GM12865 (cell line): Measurements from ENCODE around the gene TRIM58.
A peak's percentile ranks its signal among the peaks of the same experiment; 100 is the strongest.

Experiments
- DNase-seq: peaks from one replicate; pipeline ENCODE4 v3.0.0; 2010; ENCODE audit warnings: low read depth
- H3K4me3 ChIP-seq: 2 replicates; pipeline ENCODE4 v1.5.1; 2011; ENCODE audit warnings: mild to moderate bottlenecking, low read depth, low read length, control low read depth
- CTCF ChIP-seq: IDR thresholded peaks from 2 replicates; pipeline ENCODE4 v1.5.1; 2011; ENCODE audit warnings: low read length, control low read depth, low read depth, inconsistent platforms; ENCODE audit not compliant: insufficient read depth; ENCODE audit errors: missing control alignments

The TRIM58 gene

DNA sequence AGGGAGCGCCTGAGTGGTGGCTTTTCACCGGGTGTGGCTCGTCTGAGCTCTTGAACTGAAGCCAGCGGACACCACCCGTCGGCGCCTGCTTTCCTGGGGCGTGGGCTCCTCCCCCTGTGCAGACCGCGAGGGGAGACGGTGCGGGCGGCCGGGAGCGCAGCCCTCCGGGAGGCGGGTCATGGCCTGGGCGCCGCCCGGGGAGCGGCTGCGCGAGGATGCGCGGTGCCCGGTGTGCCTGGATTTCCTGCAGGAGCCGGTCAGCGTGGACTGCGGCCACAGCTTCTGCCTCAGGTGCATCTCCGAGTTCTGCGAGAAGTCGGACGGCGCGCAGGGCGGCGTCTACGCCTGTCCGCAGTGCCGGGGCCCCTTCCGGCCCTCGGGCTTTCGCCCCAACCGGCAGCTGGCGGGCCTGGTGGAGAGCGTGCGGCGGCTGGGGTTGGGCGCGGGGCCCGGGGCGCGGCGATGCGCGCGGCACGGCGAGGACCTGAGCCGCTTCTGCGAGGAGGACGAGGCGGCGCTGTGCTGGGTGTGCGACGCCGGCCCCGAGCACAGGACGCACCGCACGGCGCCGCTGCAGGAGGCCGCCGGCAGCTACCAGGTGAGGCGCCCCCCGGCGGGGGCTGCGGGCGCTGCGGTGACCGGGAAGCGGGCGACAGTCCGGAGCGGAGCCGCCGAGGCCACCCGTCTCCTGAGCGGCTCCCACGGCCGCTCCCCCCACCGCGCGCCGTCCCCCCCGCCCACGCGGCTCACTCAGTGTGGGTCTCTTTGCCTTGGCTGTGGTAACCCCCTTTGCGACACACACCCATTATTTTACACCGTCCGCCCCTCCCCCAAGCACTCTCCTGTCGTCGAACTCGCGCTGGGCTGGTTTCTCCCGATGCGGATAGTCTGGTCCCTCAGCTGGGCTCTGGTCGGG lies at the start of gene TRIM58:
TSS of gene TRIM58 (plus strand) at position 119 of the 916 bp plus-strand sequence. CDS start at position 179, 60 bp downstream.
- no peak for DNase-seq
- no peak for TF ChIP-seq CTCF
- H3K4me3 ChIP-seq = no peak within 1 kb of the TSS

DNA sequence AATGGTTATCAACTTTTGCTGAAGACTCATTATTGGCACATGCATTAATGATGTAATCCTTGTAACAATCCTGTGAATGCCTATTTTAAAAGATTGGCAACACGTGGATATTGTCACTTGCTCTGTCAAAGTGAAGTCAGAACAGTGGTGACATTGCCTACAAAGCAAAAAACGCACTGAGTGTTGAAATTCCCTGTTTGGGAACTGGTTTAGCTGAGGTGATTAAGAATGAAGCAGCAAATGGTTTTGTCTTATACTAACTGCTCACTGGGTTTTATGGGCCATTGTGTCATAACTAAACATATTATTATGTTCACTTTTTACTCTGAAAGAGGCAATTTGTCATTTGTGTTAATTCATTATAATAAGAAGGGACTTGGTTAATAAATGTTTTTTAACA lies 44.4 kb upstream of the TRIM58 start:
- no peak for TF ChIP-seq CTCF

DNA sequence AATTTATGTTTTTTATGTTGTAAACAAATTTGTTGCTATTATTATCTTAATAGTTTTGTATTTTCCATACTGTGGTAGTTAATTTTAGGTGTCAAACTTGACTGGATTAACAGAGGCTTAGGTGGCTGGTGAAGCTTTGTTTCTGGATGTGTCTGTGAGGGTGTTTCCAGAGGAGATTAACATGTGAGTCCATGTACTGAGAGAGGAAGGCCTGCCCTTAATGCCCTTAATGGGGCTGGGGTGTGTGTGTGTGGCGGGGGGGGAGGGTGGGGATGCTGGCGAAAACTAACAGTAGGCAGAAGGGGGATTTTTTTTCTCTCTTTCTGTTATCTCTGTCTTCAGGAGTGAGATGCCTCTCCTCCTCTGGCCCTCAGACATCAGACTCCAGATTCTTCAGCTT lies 34.9 kb upstream of the TRIM58 start:
- no peak for TF ChIP-seq CTCF
- H3K4me3 ChIP-seq = no peak overlapping the region
- DNase-seq = no peak

More for the DNA sequence above, 44.4 kb upstream of the TRIM58 start:
- no peak overlapping the region for H3K4me3 ChIP-seq
- no peak for DNase-seq

- DNase-seq = peak; percentile 15
- no peak within 1 kb of the TSS for H3K4me3 ChIP-seq
- no peak for TF ChIP-seq CTCF
Observed at GRCh38 chr1:247824023-247824422, 33.0 kb upstream of the TRIM58 start, which contains the start of gene OR14A16. OR14A16 (minus strand) TSS chr1:247824119; CDS start chr1:247815729, 8,390 bp downstream.

DNA sequence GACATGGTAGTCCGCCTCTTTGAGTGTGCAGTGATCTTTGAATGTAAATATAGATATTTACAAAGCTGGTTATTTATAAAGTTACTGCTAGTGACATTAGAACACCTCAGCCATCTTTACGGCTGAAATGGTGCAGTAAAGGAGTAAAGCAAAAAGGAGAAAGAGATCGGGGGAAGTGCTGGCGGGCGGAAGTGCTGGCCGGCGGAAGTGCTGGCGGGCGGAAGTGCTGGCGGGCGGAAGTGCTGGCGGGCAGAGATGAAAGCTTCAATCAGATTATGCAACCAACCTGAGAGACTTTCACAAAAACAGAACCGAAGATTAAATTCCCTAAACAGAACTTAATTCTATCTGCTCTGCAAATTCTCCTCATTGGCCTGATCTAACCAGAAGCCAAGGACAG lies 31.6 kb upstream of the TRIM58 start:
- DNase-seq = no peak
- TF ChIP-seq CTCF = no peak
- H3K4me3 ChIP-seq = no peak overlapping the region

DNA sequence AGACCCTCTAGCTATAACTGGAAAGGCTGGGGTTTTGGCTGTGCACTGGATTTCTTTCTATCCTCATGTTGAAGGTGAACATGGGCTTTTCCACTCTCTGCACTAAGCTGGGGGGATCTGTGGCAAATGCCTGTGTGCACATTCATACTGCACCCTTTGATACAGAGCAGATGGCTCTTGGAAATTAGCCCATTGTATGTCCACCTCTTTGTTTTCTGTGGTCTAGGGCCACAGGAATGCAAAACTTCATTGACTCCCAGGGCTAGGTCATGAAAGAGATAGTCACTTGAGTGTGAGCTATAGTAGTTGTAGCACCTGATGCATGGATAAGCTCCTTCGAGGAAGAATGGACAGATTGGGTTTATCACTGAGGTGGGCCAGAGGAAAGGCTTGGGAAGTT lies 27.3 kb upstream of the TRIM58 start:
- TF ChIP-seq CTCF = no peak

More for the DNA sequence above, 27.3 kb upstream of the TRIM58 start:
- no peak overlapping the region for H3K4me3 ChIP-seq
- no peak for DNase-seq
